ENCODE results near the gene NOTO. TPM values are rescaled to one million over a fixed set of nuclear protein-coding genes. Genes with fewer than 3 reads are reported as not detected.

NOTO gene
- total RNA-seq, 1 donor from 2014 or later, result not detected

- H3K9me3 Mint-ChIP-seq (ENCODE audit: unreplicated experiment), result no peaks in the 10 kb centered on the region
- peaks cover 7% of the 10 kb centered on the region for H3K4me1 Mint-ChIP-seq (ENCODE audit: unreplicated experiment)
- H3K36me3 Mint-ChIP-seq (ENCODE audit: unreplicated experiment), result no peaks in the 10 kb centered on the region
- no peak overlapping the region for H3K4me3 Mint-ChIP-seq (ENCODE audit: unreplicated experiment)
- H3K27ac Mint-ChIP-seq (ENCODE audit: unreplicated experiment), result no peak overlapping the region
- TF ChIP-seq CTCF (IDR thresholded peaks at IDR 0.05), result no peak
- DNase-seq (ENCODE audit: extremely low spot score, unreplicated experiment), result no peak
- H3K27me3 Mint-ChIP-seq (ENCODE audit: unreplicated experiment), result peaks cover 49% of the 10 kb centered on the region
Observed at GRCh38 chr2:73208258-73208657, 5.9 kb downstream of the NOTO start.

DNA sequence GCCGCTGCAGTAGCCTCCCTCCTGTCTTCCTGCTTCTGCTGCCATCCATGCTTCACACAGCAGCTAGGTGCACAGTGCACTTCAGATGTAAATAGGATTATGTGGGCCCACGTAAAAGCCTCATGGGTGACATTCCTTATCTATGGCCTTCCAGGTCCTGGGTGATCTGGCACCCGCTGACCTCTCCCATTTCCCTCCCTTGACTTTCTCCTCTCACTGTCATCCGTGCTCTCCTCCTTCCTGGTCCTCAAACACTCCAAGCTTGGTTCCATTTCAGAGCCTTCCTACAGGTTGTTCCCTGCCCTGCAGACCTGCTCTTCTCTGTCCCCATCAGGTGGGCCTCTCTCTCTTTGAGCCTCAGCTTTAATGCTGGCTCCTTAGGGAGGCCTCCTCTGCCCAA lies 7.6 kb downstream of the NOTO start:
- DNase-seq (ENCODE audit: extremely low spot score, unreplicated experiment), result no peak
- H3K4me3 Mint-ChIP-seq (ENCODE audit: unreplicated experiment), result no peak overlapping the region
- TF ChIP-seq CTCF (IDR thresholded peaks at IDR 0.05), result no peak
- peaks cover 36% of the 10 kb centered on the region for H3K27me3 Mint-ChIP-seq (ENCODE audit: unreplicated experiment)
- H3K4me1 Mint-ChIP-seq (ENCODE audit: unreplicated experiment), result peaks cover 22% of the 10 kb centered on the region
- H3K9me3 Mint-ChIP-seq (ENCODE audit: unreplicated experiment), result no peaks in the 10 kb centered on the region
- no peak overlapping the region for H3K27ac Mint-ChIP-seq (ENCODE audit: unreplicated experiment)
- H3K36me3 Mint-ChIP-seq (ENCODE audit: unreplicated experiment), result no peaks in the 10 kb centered on the region

DNA sequence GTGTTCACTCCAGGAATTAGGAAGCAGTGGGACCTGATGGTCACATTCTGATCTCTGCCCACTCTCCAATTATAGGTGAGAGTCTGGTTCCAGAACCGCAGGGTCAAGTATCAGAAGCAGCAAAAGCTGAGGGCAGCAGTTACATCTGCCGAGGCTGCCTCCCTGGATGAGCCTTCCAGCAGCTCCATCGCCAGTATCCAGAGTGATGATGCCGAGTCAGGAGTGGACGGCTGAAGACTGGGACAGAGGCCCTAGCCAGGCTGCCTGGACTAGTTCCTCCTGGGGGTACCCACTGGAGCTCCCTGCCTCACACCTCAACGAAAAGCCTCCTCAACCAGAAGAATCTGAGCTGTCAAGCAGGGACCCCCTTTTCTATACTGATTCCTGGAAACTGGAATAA lies 8.3 kb downstream of the NOTO start:
- Mint-ChIP-seq H3K27ac (ENCODE audit: unreplicated experiment) (no peak overlapping the region), H3K9me3 (ENCODE audit: unreplicated experiment) (no peaks in the 10 kb centered on the region), H3K4me3 (ENCODE audit: unreplicated experiment) (no peak overlapping the region), H3K36me3 (ENCODE audit: unreplicated experiment) (no peaks in the 10 kb centered on the region), H3K27me3 (ENCODE audit: unreplicated experiment) (peaks cover 30% of the 10 kb centered on the region), H3K4me1 (ENCODE audit: unreplicated experiment) (peaks cover 29% of the 10 kb centered on the region)
- TF ChIP-seq CTCF (IDR thresholded peaks at IDR 0.05), result no peak
- DNase-seq (ENCODE audit: extremely low spot score, unreplicated experiment), result no peak

DNA sequence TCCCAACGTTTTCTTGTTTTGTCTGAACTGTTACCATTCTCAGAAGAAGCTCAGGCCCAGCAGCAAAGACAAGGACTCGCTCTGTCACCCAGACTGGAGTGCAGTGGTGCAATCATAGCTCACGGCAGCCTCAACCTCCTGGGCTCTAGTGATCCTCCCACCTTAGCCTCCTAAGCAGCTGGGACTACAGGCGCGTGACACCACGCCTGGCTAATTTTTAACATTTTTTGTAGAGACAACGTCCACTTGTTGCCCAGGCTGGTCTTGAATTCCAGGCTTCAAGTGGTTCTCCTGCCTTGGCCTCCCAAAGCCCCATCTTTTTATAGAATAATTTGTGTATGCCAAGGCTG lies 9.7 kb downstream of the NOTO start:
- H3K9me3 Mint-ChIP-seq (ENCODE audit: unreplicated experiment), result no peaks in the 10 kb centered on the region
- H3K36me3 Mint-ChIP-seq (ENCODE audit: unreplicated experiment), result no peaks in the 10 kb centered on the region
- no peak overlapping the region for H3K4me3 Mint-ChIP-seq (ENCODE audit: unreplicated experiment)
- H3K27ac Mint-ChIP-seq (ENCODE audit: unreplicated experiment), result no peak overlapping the region
- no peak for TF ChIP-seq CTCF (IDR thresholded peaks at IDR 0.05)
- no peak for DNase-seq (ENCODE audit: extremely low spot score, unreplicated experiment)
- peaks cover 21% of the 10 kb centered on the region for H3K27me3 Mint-ChIP-seq (ENCODE audit: unreplicated experiment)
- peaks cover 33% of the 10 kb centered on the region for H3K4me1 Mint-ChIP-seq (ENCODE audit: unreplicated experiment)

GRCh38 chr2:73212448-73213176 lies 10.2 kb downstream of the NOTO start:
- Mint-ChIP-seq H3K4me1 (ENCODE audit: unreplicated experiment) (peaks cover 34% of the 10 kb centered on the region), H3K9me3 (ENCODE audit: unreplicated experiment) (no peaks in the 10 kb centered on the region), H3K27ac (ENCODE audit: unreplicated experiment) (no peak overlapping the region), H3K27me3 (ENCODE audit: unreplicated experiment) (peaks cover 21% of the 10 kb centered on the region), H3K36me3 (ENCODE audit: unreplicated experiment) (no peaks in the 10 kb centered on the region), H3K4me3 (ENCODE audit: unreplicated experiment) (peak overlapping the region; percentile 26)
- peak; percentile 91 for TF ChIP-seq CTCF (IDR thresholded peaks at IDR 0.05)
- DNase-seq (ENCODE audit: extremely low spot score, unreplicated experiment), result peak; percentile 89
